NK-92 (cell line): ENCODE results near the gene IL3.

ENCODE experiments used
- DNase-seq: peaks from one replicate; lab custom pipeline; 2025; ENCODE audit not compliant: unreplicated experiment; lab: John Stamatoyannopoulos, UW

IL3 gene

DNA sequence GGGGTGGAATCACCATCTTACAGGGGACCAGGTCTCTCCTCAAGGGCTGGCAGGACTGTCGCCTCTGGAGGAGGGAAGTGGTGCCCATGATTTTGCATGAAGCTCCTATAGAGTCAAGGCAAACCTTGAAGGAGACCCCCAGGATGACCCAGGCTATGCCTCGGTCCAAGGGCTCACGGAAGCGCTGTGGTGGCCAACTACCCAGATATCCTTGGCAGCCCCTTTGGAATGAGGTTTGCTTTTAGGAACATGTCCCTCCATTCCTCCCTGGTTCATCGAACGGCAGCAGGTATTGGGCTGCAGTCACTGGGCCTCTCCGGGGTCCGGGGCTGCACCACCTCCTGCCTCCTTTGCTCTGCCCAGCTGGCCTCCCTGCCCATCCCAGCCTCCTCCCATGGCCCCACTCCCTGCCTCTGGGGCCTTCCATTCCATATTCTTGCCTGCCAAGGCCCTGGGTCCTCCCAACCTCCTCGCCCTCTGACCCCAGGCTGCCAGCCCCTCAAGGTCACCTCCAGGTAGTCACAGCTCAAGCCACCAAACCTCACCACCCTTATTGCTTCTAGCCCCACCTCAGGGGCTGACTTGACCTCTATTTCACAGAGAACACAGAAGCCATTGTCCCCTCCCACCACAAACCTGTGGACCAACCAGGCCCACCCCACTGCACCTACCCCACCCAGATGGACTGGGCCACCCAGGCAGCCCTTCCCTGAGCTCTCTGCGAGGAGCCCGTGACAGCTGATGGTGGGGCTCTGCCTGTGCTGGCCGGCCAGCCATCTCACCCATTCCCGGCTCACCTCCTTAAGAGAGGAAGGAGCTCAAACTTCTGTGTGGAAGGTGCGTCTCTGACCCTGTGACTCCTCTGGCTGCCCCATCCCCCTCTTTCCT, 3.6 kb upstream of the IL3 start:
- no peak for DNase-seq

DNA sequence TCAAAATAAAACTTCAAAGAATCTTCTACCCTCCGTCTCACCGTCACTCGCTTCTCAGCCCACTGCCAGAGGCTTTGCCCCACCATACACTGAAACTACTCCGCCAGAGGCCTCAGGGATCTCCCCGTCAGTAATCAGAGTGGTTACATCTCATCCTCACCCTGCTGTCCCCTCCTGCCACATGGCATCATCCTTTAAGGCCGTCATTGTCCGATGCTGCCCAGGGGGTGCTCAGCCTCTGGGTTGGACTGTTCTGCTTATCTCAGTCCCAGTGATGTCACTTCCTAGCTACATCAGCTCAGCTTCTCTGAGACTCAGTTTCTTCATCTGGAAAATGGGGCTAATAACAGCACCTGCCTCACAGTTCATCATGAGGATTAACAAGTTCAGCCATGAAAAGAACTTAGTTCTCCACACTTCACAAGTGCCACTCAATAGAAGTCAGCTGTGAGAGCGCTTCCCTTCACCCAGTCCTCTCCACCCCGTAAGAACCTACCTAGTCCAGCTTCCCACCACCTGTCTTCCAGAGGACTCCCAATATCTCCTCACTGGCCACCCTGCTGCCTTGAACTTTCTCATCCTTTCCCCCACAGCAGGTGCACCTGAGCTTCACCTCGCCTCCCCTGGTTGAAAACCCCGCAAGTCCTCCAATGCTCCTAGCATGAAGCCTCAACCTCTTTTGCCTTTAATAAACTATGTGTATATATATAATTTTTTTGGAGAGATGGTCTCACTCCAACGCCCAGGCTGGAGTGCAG, 2.8 kb upstream of the IL3 start:
- DNase-seq = no peak

DNA sequence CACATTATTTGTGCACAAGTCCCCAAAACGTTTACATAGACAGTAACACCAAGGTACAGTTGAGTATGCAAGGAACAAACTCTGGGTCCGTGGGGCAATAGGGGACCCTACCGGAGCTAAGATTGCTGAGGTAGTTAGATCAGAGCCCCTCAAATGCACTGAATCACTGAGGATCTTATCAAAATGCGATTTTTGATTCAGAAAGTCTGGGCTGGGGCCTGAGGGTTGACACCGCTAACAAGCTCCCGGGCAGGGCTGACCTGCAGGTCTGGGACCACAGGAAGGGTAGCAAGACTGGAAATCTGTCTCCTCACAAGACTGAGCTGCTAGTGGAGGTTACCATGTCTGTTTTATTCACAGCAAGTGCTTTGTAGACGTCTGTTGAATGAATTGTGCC, 1.8 kb upstream of the IL3 start:
- no peak for DNase-seq

DNA sequence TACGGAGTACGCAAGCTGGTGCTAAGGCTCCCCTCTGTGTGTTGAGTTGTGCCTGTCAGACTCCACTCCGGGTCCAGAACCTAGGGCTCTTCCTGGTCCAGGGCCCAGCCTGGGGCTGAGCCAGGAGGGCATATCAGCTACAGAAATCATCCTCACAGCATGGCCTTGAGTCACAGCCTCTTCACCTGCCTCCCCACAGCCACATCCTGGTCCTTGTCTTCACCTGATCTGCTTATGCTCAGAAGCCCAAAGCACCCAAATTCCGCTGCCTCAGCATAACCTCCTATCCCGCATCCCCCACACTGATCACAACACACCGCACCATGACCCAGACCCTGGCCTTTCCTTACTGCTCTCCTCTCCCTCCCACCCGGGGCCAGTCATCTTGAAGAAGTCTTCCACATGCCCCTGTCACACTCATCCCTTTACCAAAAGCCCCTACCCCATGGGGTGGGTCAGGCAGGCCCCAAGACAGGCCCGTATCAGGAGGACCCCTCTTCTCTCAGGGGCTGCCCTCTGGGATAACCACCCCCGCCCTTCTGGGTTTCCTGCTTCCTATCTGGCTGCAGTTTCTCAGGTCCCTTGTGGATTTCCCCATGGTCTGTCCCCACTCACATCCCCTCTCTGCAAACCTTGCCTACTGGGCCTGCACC, 1.3 kb upstream of the IL3 start:
- DNase-seq = no peak

DNA sequence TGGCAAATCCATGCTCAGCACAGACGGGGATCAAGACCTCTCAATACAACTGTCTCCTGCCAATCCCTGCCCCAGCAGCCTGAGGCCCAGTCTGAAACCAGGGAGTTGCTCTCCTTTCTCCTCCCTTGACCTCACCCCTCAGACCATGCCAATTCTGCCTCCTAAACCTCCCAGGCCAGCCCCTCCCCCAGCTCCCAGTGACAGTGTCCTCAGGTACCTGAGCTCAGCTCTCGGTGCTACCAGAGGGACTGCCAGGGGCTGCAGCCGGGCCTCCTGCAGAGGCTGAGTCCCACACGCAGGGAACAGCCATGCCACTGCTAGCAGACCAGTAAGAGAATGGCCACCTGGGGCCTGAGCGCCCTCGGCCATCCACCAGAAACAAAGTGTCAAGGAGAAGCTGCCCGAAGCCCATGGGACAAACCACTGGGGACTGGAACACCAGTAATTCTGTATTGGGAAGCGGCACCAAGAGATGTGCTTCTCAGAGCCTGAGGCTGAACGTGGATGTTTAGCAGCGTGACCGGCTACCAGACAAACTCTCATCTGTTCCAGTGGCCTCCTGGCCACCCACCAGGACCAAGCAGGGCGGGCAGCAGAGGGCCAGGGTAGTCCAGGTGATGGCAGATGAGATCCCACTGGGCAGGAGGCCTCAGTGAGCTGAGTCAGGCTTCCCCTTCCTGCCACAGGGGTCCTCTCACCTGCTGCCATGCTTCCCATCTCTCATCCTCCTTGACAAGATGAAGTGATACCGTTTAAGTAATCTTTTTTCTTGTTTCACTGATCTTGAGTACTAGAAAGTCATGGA, 557 bp upstream of the IL3 start:
- no peak for DNase-seq

DNA sequence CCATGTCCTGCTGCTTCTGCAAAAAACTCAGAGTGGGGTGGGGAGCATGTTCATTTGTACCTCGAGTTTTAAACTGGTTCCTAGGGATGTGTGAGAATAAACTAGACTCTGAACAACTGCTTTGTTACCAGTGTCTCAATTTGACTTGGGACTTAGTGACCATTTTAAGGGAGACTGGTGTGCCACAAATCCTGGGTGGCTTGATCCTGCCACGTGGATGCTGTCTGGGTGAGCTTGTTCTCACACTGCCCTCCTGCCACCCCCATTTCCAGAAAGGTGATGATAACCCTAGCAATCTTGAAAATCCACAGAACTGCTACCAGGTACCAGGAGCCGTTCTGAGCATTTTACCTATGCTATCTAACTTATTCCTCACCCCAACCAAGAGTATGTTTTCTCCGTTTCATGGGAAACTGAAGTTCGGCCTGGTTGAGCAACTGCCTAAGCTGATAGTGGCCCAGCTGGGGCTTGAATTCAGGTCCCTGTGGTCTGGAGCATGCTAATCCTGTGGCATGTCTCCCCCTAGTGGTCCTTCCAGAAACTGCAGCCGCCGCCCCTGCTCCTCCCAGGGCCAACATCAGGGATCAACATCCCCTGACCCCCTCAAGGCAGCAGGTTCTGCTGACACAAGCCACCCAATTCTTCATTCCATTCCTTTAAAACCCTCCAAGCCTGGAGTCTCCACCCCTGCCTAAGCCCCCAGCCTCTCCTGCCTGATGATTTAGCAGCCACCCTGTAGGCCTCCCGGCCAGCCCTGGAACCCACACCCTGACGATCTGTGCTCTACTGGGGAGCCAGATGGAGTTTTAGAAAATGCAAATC, 2.8 kb downstream of the IL3 start:
- no peak for DNase-seq

DNA sequence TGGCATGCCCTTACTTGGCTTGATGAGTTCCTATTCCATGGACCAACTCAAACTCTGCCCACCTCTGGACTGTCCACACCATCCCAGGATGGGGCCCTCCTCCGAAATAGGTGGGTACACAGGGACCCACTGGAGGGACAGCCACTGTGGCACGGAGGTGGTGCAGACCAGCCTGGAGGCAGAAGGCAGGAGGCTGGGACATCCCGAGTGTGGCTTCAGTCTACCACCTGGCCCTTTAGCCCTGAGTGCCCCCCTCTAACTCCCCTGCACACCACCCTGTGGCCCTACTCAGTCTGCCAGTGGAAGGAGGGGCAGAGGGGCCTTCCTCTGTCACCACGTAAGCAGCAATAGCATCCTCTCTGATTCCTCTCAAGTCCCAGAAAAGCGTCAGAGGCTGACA, 3.7 kb downstream of the IL3 start:
- DNase-seq = no peak

DNA sequence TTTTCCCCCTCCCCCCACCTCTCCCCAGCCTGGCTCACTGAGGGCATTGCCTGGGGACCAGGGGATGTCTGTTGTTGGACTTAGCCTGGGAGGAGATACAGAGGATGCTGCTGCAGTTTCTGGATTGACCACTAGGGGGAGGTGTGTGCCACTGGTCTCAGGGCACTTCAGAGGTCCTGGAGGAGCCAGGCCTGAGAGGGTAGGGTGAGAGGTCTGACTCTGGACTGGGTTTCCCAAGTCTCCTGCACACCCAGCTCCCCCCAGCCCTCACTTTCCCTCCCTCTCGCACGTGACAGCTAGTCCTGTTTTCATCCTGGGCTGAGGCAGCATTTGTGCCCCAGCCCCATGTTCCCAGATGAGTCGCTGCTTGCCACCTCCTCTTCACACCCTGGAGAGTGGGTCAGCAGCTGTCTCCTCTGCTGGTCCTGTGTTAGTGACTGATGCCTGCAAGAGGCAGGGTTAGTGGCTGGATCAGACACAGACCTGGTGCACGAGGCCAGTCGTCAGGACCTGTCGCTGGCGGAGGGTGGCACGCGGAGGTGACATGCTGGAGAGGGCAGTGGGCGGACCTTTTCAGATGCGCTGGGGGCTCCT, 4.4 kb downstream of the IL3 start:
- no peak for DNase-seq

DNA sequence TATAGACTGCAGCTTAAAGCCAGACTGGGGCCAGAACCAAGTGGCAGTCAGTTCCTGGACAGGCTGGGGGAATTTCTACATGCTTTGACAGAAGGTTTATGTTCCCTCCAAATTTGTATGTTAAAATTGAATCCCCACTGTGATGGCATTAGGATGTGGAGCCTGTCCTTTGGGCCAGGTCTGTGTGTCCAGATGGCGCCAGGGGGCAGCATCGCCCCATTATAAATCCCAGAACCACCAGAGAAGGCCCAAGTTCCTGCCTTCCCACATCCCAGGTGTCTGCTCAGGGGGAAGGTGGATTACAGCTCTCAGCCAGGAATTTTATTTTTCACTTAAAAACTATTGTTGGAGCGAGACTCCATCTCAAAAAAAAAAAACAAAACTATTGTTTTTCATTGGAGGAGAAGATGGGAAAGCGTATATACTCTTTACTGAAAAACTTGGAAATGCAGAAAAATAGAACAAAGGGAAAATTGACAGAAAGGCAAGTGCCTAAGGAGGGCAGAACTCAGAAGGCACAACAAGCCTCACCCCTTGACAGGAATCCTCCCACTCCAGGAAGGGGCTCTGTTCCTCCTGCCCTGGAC, 5.0 kb downstream of the IL3 start:
- DNase-seq = no peak

DNA sequence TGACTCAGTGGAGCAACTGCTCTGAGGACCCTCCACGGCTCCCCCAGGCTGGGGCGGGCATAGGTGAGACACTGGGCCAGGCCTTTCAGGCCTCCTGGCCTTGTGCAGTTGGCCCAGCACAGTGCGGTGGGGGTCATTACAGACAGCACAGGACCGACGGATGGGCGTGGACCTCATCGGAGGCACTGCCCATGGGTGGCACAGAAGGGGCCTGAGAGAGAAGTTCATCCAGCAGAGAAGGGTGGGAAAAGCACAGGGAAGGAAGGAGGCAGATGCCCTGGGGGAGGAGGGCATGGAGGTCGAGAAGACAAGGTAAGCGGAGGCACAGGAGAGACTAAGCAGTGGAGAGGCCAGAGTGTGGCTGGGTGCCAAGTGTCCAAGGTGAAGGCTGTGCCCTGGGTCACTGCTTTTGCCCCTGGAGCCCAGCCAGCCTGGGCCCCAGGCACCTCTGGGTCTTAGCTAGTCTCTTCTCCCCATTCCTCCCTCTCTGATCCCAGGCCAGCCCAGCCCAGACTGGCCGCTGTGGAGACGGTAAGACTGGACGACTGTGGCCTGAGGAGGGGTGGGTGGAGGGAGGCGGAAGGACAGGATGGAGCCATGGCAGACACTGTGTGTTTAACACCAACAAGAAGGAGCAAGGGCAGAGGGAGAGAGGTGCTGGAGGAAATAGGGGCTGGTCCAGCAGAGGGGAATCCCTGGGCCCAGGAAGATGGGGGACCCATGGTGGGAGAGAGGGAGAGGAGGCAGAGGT, 5.7 kb downstream of the IL3 start:
- DNase-seq = no peak

DNA sequence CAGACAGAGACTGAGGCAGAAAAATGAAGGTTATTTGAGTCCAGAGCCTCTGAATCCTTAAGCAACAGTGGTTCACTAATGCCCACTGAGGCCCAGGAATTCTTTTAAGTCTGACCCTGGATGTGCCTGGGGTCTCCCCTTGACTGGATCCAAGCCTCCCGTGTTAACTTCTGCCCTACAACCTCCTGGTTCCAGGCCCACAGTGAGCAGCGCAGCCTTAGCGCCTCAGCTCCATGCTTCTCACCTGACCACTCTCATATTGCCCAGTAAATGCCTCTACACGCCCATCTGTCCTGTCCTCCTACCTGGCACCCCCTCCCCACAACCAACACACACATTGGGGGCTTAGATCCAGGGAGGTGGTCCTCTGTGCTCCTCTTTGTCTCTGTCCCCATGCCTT, 6.4 kb downstream of the IL3 start:
- DNase-seq = no peak

DNA sequence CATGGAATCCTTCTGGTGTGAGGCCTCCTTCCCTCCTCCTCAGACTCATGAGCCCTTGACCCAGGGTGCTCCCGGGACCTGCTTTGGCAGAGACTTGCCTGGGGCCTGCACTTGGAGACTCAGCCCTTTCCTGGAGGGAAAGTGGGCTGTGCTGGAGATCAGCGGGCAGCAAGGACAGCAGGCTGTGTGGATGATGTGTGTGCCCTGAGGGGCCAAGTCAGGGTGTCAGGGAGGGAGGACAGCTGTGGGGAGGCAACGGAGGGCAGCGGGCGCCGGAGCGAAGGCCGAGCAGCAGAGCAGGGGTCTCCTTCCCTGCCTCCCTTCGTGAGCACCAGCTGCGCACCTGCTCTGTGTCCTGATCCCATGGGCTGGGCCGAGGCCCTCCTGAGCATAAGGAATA, 7.0 kb downstream of the IL3 start:
- DNase-seq = no peak

DNA sequence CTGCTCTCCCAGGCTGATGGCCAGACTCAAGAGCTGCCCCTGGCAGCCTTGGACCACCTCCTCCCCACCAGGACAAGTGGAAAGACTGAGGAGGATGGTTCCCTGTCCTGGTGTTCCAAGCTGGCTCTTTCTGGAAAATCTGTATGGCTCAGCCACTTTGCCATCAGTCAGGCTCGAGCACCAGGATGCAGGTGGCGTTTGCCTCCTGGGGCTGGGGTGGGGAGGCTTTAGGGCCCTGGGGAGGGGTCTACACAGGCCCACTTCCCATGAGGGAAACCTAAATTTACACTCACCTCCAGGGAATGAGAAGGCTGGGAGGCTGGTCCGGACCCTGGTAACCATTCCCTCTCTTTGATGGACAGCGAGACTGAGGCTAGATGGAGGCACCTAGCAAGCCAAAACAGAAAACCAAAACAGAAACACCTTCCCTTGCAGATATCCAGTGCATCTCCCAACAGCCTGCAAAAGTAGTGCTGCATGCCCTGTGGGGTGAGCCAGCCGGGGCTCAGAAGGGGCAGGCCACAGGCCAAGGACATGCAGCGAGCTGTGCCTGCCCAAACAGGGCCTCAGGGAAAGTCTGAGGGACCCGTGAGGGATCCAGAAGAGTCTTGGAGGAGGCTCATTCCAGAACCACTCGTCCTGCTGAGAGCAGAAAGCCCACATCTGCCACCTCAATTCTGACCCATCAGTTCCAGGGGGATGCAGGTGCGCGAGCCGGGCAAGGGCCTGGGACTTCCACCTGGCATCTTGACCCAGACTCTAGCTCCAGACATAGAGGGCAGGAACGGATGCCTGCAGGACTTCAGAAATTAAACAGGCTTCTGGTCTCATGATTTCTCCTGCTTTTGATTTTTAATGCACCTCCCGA, 7.7 kb downstream of the IL3 start:
- DNase-seq = no peak

DNA sequence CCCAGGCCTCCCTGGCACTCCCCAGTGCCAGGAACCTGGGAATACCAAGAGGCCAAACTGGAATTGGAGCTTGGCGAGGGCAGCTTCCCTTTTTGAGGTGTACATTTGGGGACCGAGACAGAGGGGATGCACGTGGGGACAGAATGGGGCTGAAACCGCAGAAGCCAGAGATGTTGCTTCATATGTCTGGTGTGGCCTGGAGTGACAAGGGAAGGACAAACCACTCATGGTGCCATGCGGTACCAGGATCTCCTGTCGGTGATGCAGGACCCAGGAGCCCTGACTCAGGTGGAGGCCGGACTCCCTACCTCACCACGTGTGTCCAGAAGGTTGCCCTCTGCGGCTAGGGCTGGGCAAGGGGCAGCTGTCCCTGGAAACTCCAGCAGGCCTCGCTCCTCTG, 9.1 kb downstream of the IL3 start:
- DNase-seq = no peak

DNA sequence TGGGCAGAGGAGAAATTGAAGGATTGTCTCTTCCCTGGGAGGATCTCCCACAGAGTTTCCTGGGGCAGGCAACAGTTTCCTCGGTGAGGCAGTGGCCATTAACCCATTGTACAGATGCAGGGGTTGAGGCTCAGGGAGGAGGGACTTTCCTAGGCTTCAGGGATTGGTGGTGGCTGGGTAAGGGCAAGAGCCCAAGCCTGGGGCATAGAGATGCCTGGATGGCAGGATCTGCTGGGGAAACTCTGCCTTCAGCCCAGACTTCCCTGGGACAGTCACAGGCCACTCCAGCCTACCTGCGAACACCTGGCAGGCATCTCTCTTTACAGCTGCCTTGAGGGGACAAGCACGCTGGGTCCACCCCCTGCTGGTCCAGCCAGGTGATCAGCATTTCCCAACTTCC, 9.5 kb downstream of the IL3 start:
- DNase-seq = no peak

DNA sequence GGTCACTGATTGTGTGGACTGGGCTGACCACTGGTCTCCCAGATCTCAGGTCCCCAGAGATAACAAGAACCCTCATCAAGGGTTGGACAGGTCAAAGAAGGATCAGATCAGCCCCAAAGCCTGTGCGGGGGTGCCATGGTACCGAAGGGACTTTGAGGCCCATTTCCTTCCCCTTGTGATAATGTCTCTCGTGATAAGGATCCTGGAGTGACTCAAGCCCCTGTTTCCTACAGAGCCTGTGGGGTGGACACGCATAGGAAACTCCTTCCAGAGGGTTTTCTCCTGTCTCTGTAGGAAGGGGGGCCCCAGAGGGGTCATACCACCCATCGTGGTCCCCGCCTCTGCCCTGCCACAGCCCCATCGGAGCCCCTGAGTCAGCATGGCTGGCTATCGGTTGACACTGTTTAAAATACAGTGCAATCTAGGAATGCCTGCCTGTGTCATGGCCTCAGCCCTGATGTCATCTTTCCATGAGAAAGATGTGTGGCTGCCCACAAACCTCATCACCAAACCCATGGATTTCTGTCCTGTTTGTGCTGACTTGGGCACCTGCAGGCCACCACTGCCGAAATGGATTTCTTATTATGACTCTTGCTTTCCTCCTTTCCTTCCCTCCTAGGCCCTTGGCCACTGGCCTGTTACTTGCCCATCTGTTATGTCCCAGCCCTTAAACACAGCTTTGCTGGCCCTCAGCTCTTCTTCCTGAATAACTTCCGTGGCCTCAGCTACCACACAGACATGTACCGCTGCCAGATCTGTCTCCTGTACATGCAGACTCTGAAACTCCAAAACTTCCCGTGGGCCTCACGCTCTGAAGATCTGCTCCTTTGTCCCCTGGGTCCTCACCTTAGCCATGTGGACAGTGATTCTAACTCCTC, 10.2 kb downstream of the IL3 start:
- DNase-seq = no peak

DNA sequence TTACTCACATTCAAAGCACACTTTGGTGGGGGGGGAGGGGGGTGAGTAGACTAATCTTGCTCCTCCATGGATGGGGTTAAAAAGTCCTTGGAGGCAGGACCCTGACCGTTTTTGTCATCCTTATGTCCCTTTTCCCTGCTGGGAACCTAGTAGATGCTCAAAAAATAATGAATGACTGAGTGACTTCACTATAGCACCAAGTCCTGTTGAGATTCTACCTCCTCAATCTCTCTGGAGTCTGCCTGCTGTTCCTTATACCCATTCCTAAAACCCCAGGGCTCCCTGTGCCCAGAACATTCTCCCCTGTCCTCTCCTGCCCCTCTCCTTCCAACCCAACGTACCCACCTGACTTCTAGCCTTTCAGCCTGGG, 10.9 kb downstream of the IL3 start:
- DNase-seq = no peak
